GM21528 (cell line): ENCODE data around the gene P2RX3.

ENCODE experiments used
- ATAC-seq: cut with Tn5 transposase; IDR thresholded peaks from one replicate; pipeline ENCODE4 v1.9.1; 2021; ENCODE audit warnings: mild to moderate bottlenecking, moderate library complexity; ENCODE audit not compliant: unreplicated experiment, low FRiP score

The P2RX3 gene

GRCh38 chr11:57309106-57310059 lies 28.8 kb upstream of the P2RX3 start:
- no peak for ATAC-seq

GRCh38 chr11:57310091-57310490 lies 28.1 kb upstream of the P2RX3 start:
- ATAC-seq: no peak

GRCh38 chr11:57310630-57311086 lies 27.5 kb upstream of the P2RX3 start:
- ATAC-seq: no peak

DNA sequence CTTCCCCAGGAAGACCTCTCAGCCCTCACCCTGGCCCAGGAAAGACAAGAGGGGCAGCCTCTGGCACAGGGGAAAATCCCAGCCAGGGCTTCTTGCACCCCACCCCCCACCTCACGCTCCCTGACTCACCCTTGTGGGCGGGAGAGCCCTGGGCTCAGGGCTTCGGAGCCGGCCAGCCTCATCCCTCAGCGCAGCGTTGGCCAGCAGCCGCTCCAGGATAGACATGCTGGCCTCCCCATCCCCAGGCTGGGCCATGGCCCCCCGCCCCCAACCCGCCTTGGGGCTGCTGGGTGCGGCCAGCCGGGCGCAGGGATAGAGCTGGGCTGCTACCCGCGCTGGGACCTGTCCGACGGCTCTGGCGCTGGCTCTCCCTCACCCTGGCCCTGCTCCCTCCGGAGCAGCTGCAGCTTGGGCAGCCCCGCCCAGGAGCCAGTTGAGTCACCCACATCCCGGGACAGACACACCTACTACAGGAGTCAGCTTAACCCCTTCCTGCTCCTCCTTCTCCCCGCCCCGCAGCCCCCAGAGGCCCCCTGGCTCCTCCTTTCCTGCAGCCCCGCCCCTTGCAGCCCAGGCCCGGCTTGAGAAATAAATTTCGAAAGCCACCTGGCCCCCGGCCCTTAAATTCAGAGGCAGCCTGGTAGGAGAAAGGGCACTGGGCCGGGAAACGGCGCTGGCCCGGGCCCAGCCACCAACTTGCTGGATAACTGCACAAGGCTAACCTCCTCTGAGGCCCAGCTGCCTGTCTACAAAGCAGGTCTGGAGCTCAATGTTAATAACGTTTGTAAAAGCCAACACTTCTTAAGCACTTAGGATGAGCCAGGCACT lies 26.8 kb upstream of the P2RX3 start:
- ATAC-seq: peak; percentile 97

DNA sequence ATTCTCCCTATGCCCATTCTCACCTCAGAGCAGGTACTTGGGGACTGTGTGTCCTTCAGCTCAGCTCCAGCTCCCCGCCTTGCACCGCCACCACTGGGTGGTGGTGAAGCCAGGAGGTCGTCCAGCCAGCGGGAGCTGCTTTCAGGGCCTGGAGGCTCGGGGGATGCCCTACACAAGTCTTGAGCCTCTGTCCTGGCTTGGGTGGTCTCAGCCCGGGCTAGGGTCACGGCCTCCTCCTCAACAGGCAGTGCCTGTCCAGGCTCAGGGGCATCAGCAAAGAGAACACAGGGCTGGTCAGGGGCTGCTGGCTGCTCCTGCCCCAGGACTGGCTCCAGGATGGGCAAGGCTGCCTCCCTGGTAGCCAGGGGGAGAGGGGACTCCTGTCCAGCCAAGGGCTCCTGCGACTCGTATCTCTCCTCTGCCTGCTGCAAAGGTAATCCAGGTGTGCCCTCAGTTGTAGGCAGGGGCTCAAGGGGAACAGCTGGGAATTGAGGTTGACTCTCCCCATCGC lies 25.6 kb upstream of the P2RX3 start:
- no peak for ATAC-seq

DNA sequence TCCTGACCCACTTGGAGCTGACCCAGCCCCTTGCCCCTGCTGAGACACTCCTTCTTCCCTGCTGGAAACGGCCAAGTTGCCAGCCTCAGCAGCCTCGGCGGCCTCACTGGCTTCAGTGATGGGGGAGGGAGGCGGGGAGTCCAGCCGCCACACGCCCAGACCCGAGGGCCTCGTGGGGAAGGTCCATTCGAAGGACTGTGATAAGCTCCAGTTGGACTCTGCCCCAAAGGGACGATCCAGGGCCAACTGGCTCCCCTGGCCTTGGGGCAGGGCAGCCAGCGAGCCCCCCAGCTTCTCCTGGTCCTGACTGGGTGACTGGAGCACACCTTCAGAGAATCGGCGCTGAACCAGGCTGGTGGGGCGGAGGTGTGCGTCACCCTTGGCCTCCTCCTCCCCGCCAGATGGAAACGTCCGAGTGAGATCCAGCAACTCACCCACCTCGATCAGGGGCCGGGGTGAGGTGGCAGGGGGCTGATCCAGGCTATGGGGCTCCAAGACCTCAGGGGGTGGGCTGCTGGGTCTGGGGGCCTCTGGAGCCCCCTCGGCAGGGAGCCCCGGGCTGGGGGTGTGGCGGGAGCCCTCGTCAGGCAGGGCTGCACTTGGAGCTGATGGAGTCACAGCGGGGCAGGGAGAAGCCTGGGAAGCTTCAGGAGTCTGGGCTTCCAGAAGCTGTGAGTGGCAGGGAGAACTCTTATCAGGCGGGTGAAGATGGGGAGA lies 24.9 kb upstream of the P2RX3 start:
- no peak for ATAC-seq

GRCh38 chr11:57313788-57314135 lies 24.4 kb upstream of the P2RX3 start:
- no peak for ATAC-seq

DNA sequence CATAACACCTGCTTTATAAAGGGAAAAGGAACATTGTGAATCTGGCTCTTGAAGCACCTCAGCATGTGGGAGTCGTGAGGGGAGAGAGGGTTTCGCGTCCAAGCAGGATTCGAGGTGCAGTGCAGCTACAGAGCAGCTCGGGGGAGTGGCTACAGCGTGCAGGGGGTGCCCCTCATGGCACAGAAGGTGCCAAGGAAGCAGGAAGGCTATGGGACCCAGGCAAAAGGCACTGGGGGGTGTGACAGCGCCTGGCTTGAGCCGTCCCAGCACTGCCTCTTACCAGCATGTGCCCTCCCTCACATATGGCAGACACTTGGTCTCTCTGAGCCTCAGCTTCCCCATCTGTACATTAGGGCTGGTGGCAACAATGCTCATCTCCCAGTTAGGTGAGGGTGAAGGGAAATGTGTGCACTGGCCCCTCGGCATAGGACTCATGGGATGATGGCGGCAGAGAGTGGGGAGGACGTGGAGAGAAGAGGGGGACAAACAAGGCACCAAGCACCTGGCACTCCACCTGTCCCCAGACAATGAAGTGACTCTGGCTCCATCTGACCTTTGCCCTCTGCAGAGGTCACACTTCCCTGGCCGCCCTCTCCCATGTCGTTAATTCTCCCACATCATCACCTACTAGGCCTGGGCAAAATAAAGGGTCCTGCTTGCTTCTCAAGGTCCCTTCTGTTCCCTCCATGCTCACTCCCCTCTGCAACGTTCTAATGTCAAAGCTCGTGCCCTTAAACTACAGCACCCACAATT lies 23.8 kb upstream of the P2RX3 start:
- no peak for ATAC-seq

DNA sequence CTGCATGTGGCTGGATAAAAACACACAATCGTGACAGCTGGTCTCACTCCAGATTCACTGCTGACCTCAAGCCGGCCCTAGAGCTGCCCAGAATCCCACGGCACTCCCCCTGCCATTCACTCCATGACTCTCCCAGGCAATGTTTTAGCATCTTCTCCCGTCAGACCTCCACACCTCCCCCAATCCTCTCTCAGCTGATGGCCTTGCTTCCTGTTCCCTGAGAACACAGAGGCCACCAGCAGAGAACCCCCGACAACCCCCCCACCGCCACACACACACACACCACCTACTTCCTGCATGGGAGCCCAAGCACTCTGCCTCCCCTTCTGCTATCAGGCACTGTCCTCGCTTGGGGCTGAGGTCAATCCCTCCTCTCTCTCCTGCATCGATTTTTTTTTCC lies 22.7 kb upstream of the P2RX3 start:
- no peak for ATAC-seq

- no peak for ATAC-seq
Measured at GRCh38 chr11:57316017-57316416, 22.1 kb upstream of the P2RX3 start.

GRCh38 chr11:57318178-57318577 lies 20.0 kb upstream of the P2RX3 start:
- ATAC-seq: no peak

- no peak for ATAC-seq
Measured at GRCh38 chr11:57320067-57320718, 18.0 kb upstream of the P2RX3 start.

GRCh38 chr11:57320719-57321387 lies 17.3 kb upstream of the P2RX3 start:
- no peak for ATAC-seq

- ATAC-seq: no peak
Measured at GRCh38 chr11:57321388-57322255, 16.5 kb upstream of the P2RX3 start.

DNA sequence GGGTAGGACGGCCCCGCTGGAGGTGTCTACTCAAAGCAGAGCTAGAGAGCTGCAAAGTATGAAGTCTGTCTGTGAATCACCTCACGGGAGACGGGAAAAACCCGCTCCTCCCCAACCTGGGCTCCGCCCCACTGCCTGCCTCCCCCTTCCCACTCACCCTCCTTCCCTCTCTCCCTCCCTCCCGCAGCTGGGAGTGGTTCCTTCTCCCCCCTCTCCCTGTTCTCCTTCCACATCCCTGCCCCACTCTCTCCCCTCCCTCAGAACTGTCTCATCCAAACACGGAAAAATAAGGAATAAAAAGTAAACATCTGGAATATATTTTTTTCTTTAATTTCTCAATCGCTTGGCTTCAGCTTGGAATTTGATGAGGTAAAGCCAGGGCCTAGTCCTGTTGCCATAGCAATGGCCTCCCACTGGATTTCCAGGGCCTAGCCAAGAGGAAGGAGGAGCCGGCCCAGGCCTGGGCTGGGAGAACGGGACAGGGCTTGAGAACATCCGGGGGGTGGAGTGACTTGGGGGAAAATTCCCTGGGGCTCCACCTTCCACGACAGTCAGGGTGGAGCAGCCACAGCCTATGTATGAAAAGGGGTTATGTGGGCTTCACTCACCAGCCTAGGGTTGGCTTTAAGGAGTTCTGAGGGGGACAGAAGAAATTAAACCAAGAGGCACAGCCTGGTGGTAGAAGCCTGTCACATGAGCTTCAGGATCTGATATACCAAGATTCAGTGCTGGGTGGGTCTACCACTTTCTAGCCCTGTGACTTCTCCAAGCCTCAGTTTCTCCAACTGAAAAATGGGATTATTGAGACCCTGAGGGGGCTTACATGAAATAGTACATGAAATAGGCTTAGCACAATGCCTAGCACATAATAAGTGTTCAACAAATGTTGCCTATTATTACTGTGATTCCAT lies 15.6 kb upstream of the P2RX3 start:
- no peak for ATAC-seq

DNA sequence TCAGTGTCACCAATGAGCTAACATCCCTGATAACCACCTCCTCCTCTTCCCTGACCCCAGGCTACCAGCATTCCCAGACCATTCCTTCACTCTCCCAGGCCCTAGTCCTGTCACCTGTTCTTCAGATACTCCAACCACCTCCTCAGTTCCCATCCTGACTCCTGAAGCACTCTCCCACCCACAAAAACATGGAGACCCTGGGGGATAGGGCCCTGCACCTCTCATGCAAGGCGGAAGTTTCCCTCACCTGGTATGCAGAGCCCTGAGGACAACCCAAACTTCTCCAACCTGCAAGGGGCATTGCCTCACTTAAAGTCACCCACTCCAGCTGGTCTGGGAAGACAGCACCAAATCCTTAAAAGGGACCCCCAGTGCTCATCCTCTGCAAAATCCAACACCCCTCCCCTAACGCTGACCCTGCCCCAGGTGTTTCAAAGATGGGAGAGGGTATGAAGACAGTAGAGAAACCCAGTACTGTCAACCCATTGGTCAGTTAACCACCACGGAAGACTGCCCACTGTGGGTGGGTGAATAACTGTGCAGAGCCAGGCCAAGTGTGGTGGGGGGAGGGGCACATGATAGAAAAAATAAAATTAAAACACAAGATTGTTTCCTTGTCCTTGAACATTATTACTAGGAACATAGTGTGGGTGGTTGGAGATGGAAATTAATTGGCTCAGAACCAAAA lies 14.8 kb upstream of the P2RX3 start:
- ATAC-seq: no peak

GRCh38 chr11:57323855-57324153 lies 14.3 kb upstream of the P2RX3 start:
- ATAC-seq: no peak
